ENCODE data around the gene PTPRT.

PTPRT gene

GRCh38 chr20:43016257-43016656 is 173.4 kb downstream of the PTPRT start:
- no peak for DNase-seq

DNA sequence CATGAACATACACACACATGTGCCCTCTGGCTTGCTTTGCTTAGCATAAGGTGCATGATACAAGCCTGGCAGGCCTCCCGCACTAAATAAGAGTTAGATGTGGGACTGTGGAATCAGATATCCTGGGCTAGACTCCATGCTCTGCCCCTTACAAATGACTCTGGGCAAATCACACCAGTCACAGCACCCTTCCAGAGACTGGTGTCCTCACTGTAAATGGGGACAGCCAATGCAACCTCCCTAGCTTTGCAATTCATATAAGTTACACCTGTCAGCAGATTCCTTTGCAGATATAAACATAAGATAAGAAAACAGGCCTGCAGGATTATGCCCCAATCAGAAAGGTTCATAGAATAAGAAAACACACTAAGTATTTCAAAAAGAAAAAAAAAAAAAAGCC is 174.1 kb downstream of the PTPRT start:
- DNase-seq: no peak

- no peak for DNase-seq
Observed at GRCh38 chr20:43014206-43014605, 175.5 kb downstream of the PTPRT start.

- no peak for DNase-seq
Observed at GRCh38 chr20:43011491-43011890, 178.2 kb downstream of the PTPRT start.

DNA sequence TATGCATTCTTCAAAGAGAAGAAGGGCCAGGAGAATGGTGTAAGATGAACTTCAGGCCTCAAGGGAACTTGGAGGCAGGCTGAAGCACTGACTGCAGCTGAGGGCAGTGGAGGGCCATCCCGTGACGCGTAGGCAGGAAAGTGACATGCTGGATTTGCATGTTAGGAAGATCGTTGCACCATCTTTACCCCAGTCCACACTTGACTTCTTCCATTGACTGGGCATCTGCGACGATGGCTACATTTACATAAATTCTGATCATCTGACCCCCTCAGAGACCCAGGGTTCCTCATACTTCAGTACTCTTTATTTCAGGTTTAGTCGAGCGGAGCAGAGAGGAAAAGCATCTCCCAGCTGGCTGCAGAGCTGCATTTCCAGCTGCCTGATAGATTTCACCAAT is 180.2 kb downstream of the PTPRT start:
- no peak for DNase-seq

DNA sequence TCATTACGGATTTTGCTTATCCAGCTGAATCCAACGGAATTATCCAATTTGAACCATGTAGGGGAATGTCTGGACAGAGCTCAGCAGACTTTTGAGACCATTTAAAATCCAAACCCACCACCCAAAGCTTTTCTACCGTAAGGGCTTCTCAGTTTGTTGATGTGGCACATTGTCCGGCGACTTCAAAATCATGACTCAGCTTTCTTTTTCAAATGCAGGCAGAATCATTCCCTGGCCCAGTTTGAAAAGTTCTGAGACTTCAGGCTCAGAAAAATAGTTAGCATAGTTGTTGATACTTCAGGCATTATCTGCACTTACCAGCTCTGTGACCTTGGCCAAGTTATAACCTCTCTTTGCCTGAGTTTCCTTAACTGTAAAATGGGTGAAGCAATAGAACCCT is 182.2 kb downstream of the PTPRT start:
- DNase-seq: no peak

GRCh38 chr20:43006651-43007375 is 182.9 kb downstream of the PTPRT start:
- no peak for DNase-seq

DNA sequence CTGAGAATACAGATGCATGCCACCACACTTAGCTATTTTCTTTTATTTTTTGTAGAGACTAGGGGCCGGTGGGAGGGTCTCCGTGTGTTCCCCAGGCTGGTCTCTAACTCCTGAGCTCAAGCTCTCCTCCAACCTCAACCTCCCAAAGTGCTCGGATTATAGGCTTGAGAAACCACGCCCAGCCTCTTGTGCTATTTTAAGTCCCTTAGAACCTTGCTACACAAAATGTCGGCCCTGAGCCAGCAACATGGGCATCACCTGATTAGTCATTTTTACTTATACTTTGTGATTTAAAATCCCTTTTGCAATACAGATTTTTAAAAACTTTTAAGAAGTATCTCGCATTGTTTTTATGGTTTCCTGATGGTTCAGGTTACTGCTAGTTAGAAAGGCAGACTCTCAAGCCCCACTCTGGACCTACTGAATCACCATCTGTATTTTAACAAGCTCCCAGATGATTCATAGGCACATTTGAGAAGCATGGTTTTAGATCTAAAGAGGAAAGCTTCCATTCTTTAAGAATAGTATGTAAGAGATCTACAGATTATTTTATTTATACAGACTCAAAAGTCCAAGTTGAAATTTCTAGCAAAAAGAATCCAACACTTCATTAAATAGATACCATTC is 186.3 kb downstream of the PTPRT start:
- no peak for DNase-seq

DNA sequence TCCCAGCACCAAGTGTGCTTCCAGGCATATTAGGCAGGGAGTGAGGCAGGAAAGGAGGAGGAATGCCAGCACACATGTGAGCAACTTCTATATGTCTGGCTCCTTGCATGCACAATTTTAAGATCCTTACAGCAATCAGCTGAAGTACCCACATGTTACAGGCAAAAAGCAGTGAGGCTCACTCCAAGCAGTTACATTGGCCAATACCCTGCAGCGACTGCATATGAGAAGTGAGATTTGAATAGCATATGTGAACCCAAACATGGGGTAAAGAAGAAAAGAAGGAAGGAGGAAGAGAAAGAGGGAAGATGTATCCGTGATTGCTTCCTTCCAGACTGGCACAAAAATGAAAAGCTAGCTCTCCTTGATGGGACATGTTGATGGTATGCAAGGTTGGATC is 193.6 kb downstream of the PTPRT start:
- no peak for DNase-seq

GRCh38 chr20:42988319-42988718 is 201.4 kb downstream of the PTPRT start:
- no peak for DNase-seq

- DNase-seq: no peak
Observed at GRCh38 chr20:42987376-42988114, 202.2 kb downstream of the PTPRT start.

DNA sequence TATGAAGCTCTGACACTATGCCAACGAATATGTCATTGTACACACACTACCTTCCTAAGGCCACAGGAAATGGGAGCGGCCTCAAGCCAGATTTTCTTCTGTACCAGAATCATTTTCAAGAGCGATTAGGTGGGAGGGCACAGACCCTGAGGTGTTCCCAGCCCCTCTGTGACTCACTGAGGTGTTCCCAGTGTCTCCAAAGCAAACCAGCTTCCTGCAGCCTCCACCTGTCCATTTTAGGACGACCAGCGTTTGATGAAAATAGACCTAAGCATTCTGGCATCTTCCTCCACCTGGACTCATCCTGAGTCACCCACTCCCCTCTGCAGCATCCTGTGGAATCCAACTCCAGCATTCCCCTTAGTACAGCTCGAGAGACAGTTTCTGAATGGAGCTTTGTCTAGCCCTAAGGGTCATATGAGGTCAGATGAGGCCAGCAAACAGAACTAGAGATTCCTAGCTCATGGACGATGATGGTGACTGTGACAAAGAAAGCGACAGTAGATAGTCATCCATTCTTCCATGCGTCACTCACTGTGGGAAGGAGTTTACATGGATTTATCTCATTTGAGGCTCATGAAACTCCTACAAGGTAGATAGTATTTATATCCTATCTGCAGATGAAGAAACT is 203.4 kb downstream of the PTPRT start:
- no peak for DNase-seq

GRCh38 chr20:42985628-42986027 is 204.1 kb downstream of the PTPRT start:
- DNase-seq: no peak

GRCh38 chr20:42982218-42982617 is 207.5 kb downstream of the PTPRT start:
- no peak for DNase-seq

- DNase-seq: no peak
Observed at GRCh38 chr20:42981253-42981652, 208.5 kb downstream of the PTPRT start.

DNA sequence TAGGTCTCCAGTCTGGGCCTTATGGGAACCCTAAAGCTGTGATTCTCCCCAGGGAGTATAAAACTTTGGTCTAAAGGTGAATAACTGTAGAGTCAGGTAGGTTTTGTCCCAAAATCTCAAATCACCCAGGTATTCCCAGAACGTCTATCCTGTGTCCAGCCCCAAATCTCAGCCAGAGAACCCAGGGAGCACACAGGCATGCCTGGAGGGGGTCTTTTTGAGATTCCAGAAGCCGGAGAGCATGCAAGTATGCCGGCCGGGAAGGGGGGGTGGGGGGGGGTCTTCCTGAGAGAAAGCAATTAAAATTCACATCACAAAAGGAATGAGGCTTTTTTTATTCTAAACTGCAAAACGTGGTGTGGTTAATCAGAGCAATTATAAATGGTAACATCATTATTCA is 210.0 kb downstream of the PTPRT start:
- DNase-seq: no peak

- no peak for DNase-seq
Observed at GRCh38 chr20:42978184-42978974, 211.3 kb downstream of the PTPRT start.

- DNase-seq: no peak
Observed at GRCh38 chr20:42975974-42976373, 213.7 kb downstream of the PTPRT start.

DNA sequence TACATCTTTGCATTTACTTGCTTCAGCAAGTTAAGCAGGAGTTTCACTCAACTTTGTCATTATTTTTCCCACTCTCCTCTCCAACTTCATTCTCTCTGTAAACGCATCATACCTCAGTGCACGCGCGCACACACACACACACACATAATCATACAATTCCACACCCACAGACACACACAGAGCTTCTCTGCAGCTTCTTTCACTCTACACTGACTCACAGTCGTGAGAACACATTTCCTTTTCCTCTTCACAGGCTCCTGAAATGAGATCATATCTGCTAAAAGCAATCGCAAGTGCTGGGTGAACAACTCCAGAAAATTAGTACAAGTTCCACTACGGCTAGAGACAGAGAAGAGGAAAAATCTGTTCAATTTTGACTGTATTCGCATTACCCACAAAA is 215.4 kb downstream of the PTPRT start:
- no peak for DNase-seq

DNA sequence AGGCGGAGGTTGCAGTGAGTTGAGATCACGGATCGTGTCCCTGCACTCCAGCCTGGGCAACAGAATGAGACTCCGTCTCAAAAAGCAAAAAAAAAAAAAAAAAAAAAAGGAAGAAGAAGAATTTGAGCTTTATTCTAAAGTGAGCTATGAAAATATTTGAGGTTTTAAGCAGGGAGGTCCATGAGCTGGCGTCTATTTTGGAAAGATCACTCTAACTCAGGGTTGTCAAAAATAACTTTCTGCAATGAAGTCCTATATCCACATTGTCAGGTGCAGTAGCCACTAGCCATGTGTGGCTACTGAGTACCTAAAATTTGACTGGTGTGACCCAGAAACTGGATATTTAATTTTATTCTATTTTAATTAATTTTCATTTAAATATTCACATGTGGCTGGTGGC is 217.1 kb downstream of the PTPRT start:
- DNase-seq: no peak

DNA sequence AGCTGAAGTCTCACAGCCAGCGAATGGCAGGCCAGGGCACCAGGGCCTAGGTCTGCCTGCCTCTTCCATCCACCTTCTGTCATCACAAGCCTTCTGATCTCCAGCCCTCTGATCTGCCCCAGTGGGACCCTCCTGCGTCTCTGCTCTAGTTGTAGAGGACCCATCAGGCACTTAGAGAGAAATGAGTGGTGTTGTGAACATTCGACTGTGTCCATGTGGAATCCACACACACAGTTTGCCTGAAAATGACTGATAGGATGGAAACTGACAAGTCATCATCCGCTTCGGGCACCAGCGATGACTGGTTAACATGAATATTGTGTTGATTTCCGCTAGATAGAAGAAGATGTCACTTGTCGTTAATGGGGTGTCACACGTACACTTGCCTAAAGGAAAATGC is 221.0 kb downstream of the PTPRT start:
- DNase-seq: no peak

GRCh38 chr20:42963796-42964195 is 225.9 kb downstream of the PTPRT start:
- DNase-seq: no peak

GRCh38 chr20:42961771-42962170 is 227.9 kb downstream of the PTPRT start:
- DNase-seq: no peak
